NCI-H2227 treated with DMSO at 0.1 percent for 48 hours (cell line): ENCODE measurements around the gene TEN1.
A peak's percentile ranks its signal among the peaks of the same experiment; 100 is the strongest.
"Not testable (repeated sequence)": the region's sequence is repeated elsewhere in the genome, so short reads cannot be mapped to it uniquely, and the experiment has no call there.

Experiments
- DNase-seq: peaks from one replicate; lab custom pipeline; 2025; lab: John Stamatoyannopoulos, UW

The TEN1 gene

GRCh38 chr17:75978938-75979704 is at the start of gene TEN1, which contains the start of gene ACOX1:
Gene TEN1 (plus strand): TSS chr17:75979240. CDS start chr17:75986193, 6,953 bp downstream.
Gene ACOX1 (minus strand): TSS chr17:75979166. CDS start chr17:75979073, 93 bp downstream.
- DNase-seq, result peak; percentile 97

GRCh38 chr17:75931062-75931461 is 48.0 kb upstream of the TEN1 start:
- DNase-seq, result no peak

GRCh38 chr17:75932852-75933251 is 46.2 kb upstream of the TEN1 start:
- no peak for DNase-seq

- no peak for DNase-seq
Measured at GRCh38 chr17:75933808-75934207, 45.2 kb upstream of the TEN1 start.

- DNase-seq, result no peak
Measured at GRCh38 chr17:75937652-75938051, 41.4 kb upstream of the TEN1 start.

- DNase-seq, result peak; percentile 89
Measured at GRCh38 chr17:75940727-75941441, 38.2 kb upstream of the TEN1 start, which contains the start of gene FBF1. Gene FBF1 (minus strand): TSS chr17:75941042. CDS start chr17:75938149, 2,893 bp downstream.

- DNase-seq, result no peak
Measured at GRCh38 chr17:75941442-75941819, 37.6 kb upstream of the TEN1 start.

- no peak for DNase-seq
Measured at GRCh38 chr17:75942473-75942872, 36.6 kb upstream of the TEN1 start.

GRCh38 chr17:75943491-75943890 is 35.5 kb upstream of the TEN1 start:
- no peak for DNase-seq

GRCh38 chr17:75945211-75945610 is 33.8 kb upstream of the TEN1 start:
- no peak for DNase-seq

- no peak for DNase-seq
Measured at GRCh38 chr17:75950421-75950820, 28.6 kb upstream of the TEN1 start.

GRCh38 chr17:75950855-75951554 is 28.0 kb upstream of the TEN1 start:
- DNase-seq, result no peak

- DNase-seq, result no peak
Measured at GRCh38 chr17:75959051-75959838, 19.8 kb upstream of the TEN1 start.

- no peak for DNase-seq
Measured at GRCh38 chr17:75959839-75960511, 19.1 kb upstream of the TEN1 start.

- DNase-seq, result no peak
Measured at GRCh38 chr17:75965468-75965867, 13.6 kb upstream of the TEN1 start.

GRCh38 chr17:75969044-75969443 is 10.0 kb upstream of the TEN1 start:
- not testable (repeated sequence) for DNase-seq

GRCh38 chr17:75970011-75970523 is 9.0 kb upstream of the TEN1 start:
- DNase-seq, result no peak

GRCh38 chr17:75970626-75971025 is 8.4 kb upstream of the TEN1 start:
- DNase-seq, result no peak

- not testable (repeated sequence) for DNase-seq
Measured at GRCh38 chr17:75975187-75975586, 3.9 kb upstream of the TEN1 start.

GRCh38 chr17:75975757-75976174 is 3.3 kb upstream of the TEN1 start:
- DNase-seq, result no peak
